ENCODE data around the gene GSTM4. TPM values are rescaled to one million over a fixed set of nuclear protein-coding genes. Genes with fewer than 3 reads are reported as not detected.

Gene GSTM4
- total and polyA plus RNA-seq, 2 of the 4 experiments (the other 2 are of a cell fraction), result 10.4 to 37.8 TPM

- in situ Hi-C loops (cut with MboI; ENCODE audit: low sequenced_read_pairs), result no loop called here
- Histone ChIP-seq H3K4me2 (ENCODE audit: low read depth, low read length) (peak overlapping the region; percentile 97), H3K9ac (ENCODE audit: low read depth, low read length) (peak overlapping the region; percentile 26), H3K23ac (ENCODE audit: low read depth, low read length) (peak overlapping the region; percentile 74; the same call in 1 of the 2 replicates), H2AK5ac (ENCODE audit: low read depth, low read length) (peak overlapping the region; percentile 43; the same call in 1 of the 2 replicates), H2BK20ac (ENCODE audit: low read depth, low read length) (no peak overlapping the region), H2AK9ac (replicated peaks; ENCODE audit: low read depth, low read length, poor library complexity) (peak overlapping the region; percentile 81), H3K4me3 (ENCODE audit: insufficient read depth, low read depth, low read length) (peak overlapping the region; percentile 40), H4K8ac (ENCODE audit: low read depth in 2 of 2, low read length in 2 of 2) (peak overlapping the region; percentile 35 to 86; a peak in 2 of 4 replicates), H3K56ac (ENCODE audit: extremely low read depth, insufficient read depth, low read length) (peak overlapping the region; percentile 24; the same call in 1 of the 2 replicates), H3K27me3 (ENCODE audit: control insufficient read depth, insufficient read depth, low read length) (no peaks in the 10 kb centered on the region), H3K4ac (ENCODE audit: low read depth, low read length) (peak overlapping the region; percentile 78; the same call in 1 of the 2 replicates), H2AFZ (replicated peaks; ENCODE audit: low read length, poor library complexity) (peak overlapping the region; percentile 54), H3K18ac (ENCODE audit: low read depth, low read length) (no peak overlapping the region), H3K4me1 (ENCODE audit: control insufficient read depth, insufficient read depth, low read length) (peaks cover 6% of the 10 kb centered on the region; the same call in 1 of the 2 replicates), H3K9me1 (ENCODE audit: insufficient read depth, low read length) (peaks cover 7% of the 10 kb centered on the region), H3K9me3 (ENCODE audit: control insufficient read depth, insufficient read depth, low read length) (no peaks in the 10 kb centered on the region), H4K5ac (ENCODE audit: low read depth, low read length) (no peak overlapping the region), H4K91ac (ENCODE audit: insufficient read depth, low read depth, low read length) (no peak overlapping the region), H2BK120ac (ENCODE audit: low read depth, low read length) (peak overlapping the region; percentile 39; the same call in 1 of the 2 replicates), H3K36me3 (ENCODE audit: control insufficient read depth, insufficient read depth, low read length) (peaks cover 9% of the 10 kb centered on the region), H3K14ac (replicated peaks; ENCODE audit: low read depth, low read length) (no peak overlapping the region; the same call in 1 of the 2 replicates), H4K20me1 (ENCODE audit: insufficient read depth, low read length) (no peaks in the 10 kb centered on the region), H3K79me1 (ENCODE audit: low read depth in 1 of 2, low read length in 2 of 2) (peaks cover 5 to 14% of the 10 kb centered on the region in 2 experiments; a peak in 2 of 4 replicates), H3K27ac (ENCODE audit: insufficient read depth, low read length) (no peak overlapping the region), H2BK15ac (ENCODE audit: low read depth, low read length) (no peak overlapping the region), H2BK5ac (ENCODE audit: low read depth, low read length, poor library complexity, severe bottlenecking) (no peak overlapping the region)
- intact Hi-C loops (cut with micrococcal nuclease), result no loop called here
- POLR2A ChIA-PET (ENCODE audit: unreplicated experiment), result no interaction called here
- CTCF ChIA-PET, result no interaction called here
- dilution Hi-C loops (cut with HindIII; ENCODE audit: low sequenced_read_pairs, unreplicated experiment), result no loop called here
- DNase-seq (peak; percentile 0), ATAC-seq (ENCODE audit: low read depth) (peak; percentile 41; the same call in 1 of the 2 replicates)
- 17% methylated on average over 1 of the region's 26 CpGs; no CpG with 5 or more reads in 1 of the 2 experiments for WGBS, 2 experiments (ENCODE audit: extremely low coverage in 2 of 2, insufficient read length in 1 of 2)
- no TSS peak for BruUV-seq (replicated peaks)
- TF ChIP-seq CTCF (conservative IDR thresholded peaks at IDR 0.05; ENCODE audit: low read depth, low read length) (no peak), MXI1 (IDR thresholded peaks at IDR 0.05; ENCODE audit: borderline replicate concordance, low read depth, low read length) (peak; percentile 0; the same call in 1 of the 2 replicates), MAZ (IDR thresholded peaks at IDR 0.05; ENCODE audit: borderline replicate concordance, low read depth, low read length) (no peak), ELK1 (IDR thresholded peaks at IDR 0.05; ENCODE audit: borderline replicate concordance, low read depth, low read length) (no peak), RFX5 (IDR thresholded peaks at IDR 0.05; ENCODE audit: low read depth, low read length) (no peak)
Observed at GRCh38 chr1:109668123-109668775, 12.3 kb downstream of the GSTM4 start.
